HEK293 (cell line): ENCODE data around the gene ITPKA.

Experiments
- CTCF ChIA-PET: fragments of 350-600 bp; formaldehyde crosslinking; extraction: SDS; loops from one replicate; lab custom pipeline; 2021; ENCODE audit warnings: antibody characterized with exemption; lab: Yijun Ruan, JAX
- POLR2A ChIA-PET: fragments of 300-600 bp; formaldehyde crosslinking; extraction: SDS; loops from one replicate; lab custom pipeline; 2020; ENCODE audit warnings: antibody characterized with exemption, inconsistent platforms; lab: Yijun Ruan, JAX
- H3K27ac ChIP-seq: fragments of 200-500 bp; sonication (Bioruptor generic); 2 replicates; pipeline ENCODE4 v1.5.1; 2014; ENCODE audit warnings: low read depth, low read length, control low read depth, inconsistent platforms; ENCODE audit errors: extremely low read depth
- H3K36me3 ChIP-seq, 2 experiments: fragments of 200-500 bp in 1 of 2; sonication (Bioruptor generic) in 1 of 2; 1 replicate in 1 of 2; 2 replicates in 1 of 2; pipeline ENCODE4 v1.5.1; 2014 to 2017; ENCODE audit warnings: inconsistent platforms in 2 of 2, low read length in 2 of 2; ENCODE audit not compliant: control insufficient read depth in 2 of 2, insufficient read depth in 1 of 2
- H3K4me1 ChIP-seq: fragments of 200-500 bp; sonication (Bioruptor generic); 2 replicates; pipeline ENCODE4 v1.5.1; 2014; ENCODE audit warnings: mild to moderate bottlenecking, low read length, inconsistent platforms; ENCODE audit not compliant: control insufficient read depth, insufficient read depth
- H3K4me3 ChIP-seq: 2 replicates; pipeline ENCODE4 v1.5.1; 2011; ENCODE audit warnings: low read depth, mild to moderate bottlenecking, control low read depth, low read length, moderate library complexity
- H3K9me3 ChIP-seq: fragments of 200-500 bp; sonication (Bioruptor generic); 2 replicates; pipeline ENCODE4 v1.5.1; 2014; ENCODE audit warnings: low read depth, low read length, inconsistent platforms; ENCODE audit not compliant: control insufficient read depth, insufficient read depth
- GLI2 ChIP-seq: fragments of 450-650 bp; formaldehyde crosslinking; IDR thresholded peaks from 2 replicates; pipeline ENCODE4; 2017; ENCODE audit warnings: missing biosample characterization, missing genetic modification characterization, low read depth, borderline replicate concordance
- KLF16 ChIP-seq: fragments of 450-650 bp; formaldehyde crosslinking; IDR thresholded peaks from 2 replicates; pipeline ENCODE4 v1.5.1; 2017; ENCODE audit warnings: missing biosample characterization, missing genetic modification characterization
- MZF1 ChIP-seq: fragments of 450-650 bp; formaldehyde crosslinking; IDR thresholded peaks from 2 replicates; pipeline ENCODE4 v1.5.1; 2017; ENCODE audit warnings: missing biosample characterization, missing genetic modification characterization, borderline replicate concordance
- PRDM1 ChIP-seq: fragments of 450-650 bp; formaldehyde crosslinking; IDR thresholded peaks from 2 replicates; pipeline ENCODE4; 2016; ENCODE audit warnings: missing biosample characterization, missing genetic modification characterization
- REPIN1 ChIP-seq: fragments of 450-650 bp; formaldehyde crosslinking; IDR thresholded peaks from 2 replicates; pipeline ENCODE4 v1.5.1; 2017; ENCODE audit warnings: missing biosample characterization, missing genetic modification characterization, low read depth
- SCRT1 ChIP-seq: fragments of 450-650 bp; formaldehyde crosslinking; IDR thresholded peaks from 2 replicates; pipeline ENCODE4 v1.5.1; 2016; ENCODE audit warnings: missing biosample characterization, missing genetic modification characterization, borderline replicate concordance
- WT1 ChIP-seq: fragments of 450-650 bp; formaldehyde crosslinking; IDR thresholded peaks from 2 replicates; pipeline ENCODE4 v1.5.1; 2016; ENCODE audit warnings: missing biosample characterization, missing genetic modification characterization
- ZBTB20 ChIP-seq: fragments of 450-650 bp; formaldehyde crosslinking; IDR thresholded peaks from 2 replicates; pipeline ENCODE4 v1.5.1; 2016; ENCODE audit warnings: missing biosample characterization, missing genetic modification characterization
- ZFHX2 ChIP-seq: fragments of 450-650 bp; formaldehyde crosslinking; conservative IDR thresholded peaks from 2 replicates; pipeline ENCODE4 v1.5.1; 2016; ENCODE audit warnings: missing biosample characterization, missing genetic modification characterization
- ZNF112 ChIP-seq: fragments of 450-650 bp; formaldehyde crosslinking; IDR thresholded peaks from 2 replicates; pipeline ENCODE4 v1.5.0; 2017; ENCODE audit warnings: missing biosample characterization, missing genetic modification characterization
- ZNF175 ChIP-seq: fragments of 450-650 bp; formaldehyde crosslinking; IDR thresholded peaks from 2 replicates; pipeline ENCODE4 v1.5.1; 2016; ENCODE audit warnings: missing biosample characterization, missing genetic modification characterization
- ZNF211 ChIP-seq: fragments of 450-650 bp; formaldehyde crosslinking; IDR thresholded peaks from 2 replicates; pipeline ENCODE4 v1.5.1; 2016; ENCODE audit warnings: low read depth, missing biosample characterization, missing genetic modification characterization
- ZNF214 ChIP-seq: fragments of 450-650 bp; formaldehyde crosslinking; IDR thresholded peaks from 2 replicates; pipeline ENCODE4 v1.5.1; 2017; ENCODE audit warnings: missing biosample characterization, mild to moderate bottlenecking, missing genetic modification characterization, borderline replicate concordance
- ZNF324 ChIP-seq: fragments of 450-650 bp; formaldehyde crosslinking; IDR thresholded peaks from 2 replicates; pipeline ENCODE4 v1.5.1; 2016; ENCODE audit warnings: missing biosample characterization, missing genetic modification characterization
- ZNF366 ChIP-seq: fragments of 450-650 bp; formaldehyde crosslinking; conservative IDR thresholded peaks from 2 replicates; pipeline ENCODE4 v1.5.1; 2016; ENCODE audit warnings: missing biosample characterization, missing genetic modification characterization
- ZNF391 ChIP-seq: fragments of 450-650 bp; formaldehyde crosslinking; IDR thresholded peaks from 2 replicates; pipeline ENCODE4 v1.5.1; 2016; ENCODE audit warnings: low read depth, missing biosample characterization, missing genetic modification characterization, borderline replicate concordance
- ZNF529 ChIP-seq: fragments of 450-650 bp; formaldehyde crosslinking; IDR thresholded peaks from 2 replicates; pipeline ENCODE4 v1.5.1; 2017; ENCODE audit warnings: missing genetic modification characterization, missing biosample characterization; ENCODE audit not compliant: insufficient replicate concordance
- ZNF560 ChIP-seq: fragments of 450-650 bp; formaldehyde crosslinking; IDR thresholded peaks from 2 replicates; pipeline ENCODE4 v1.5.1; 2017; ENCODE audit warnings: missing biosample characterization, missing genetic modification characterization, borderline replicate concordance
- ZNF571 ChIP-seq: fragments of 450-650 bp; formaldehyde crosslinking; IDR thresholded peaks from 2 replicates; pipeline ENCODE4 v1.5.0; 2017; ENCODE audit warnings: missing biosample characterization, missing genetic modification characterization
- TF ChIP-seq, protein P1 (sequence below): fragments of 450-650 bp; formaldehyde crosslinking; IDR thresholded peaks from 2 replicates; pipeline ENCODE4 v1.5.1; 2016; ENCODE audit warnings: missing biosample characterization, missing genetic modification characterization
- TF ChIP-seq, protein P2 (sequence below): fragments of 450-650 bp; formaldehyde crosslinking; IDR thresholded peaks from 2 replicates; pipeline ENCODE4 v1.5.1; 2016; ENCODE audit warnings: missing biosample characterization, missing genetic modification characterization, low read depth
- TF ChIP-seq, protein P3 (sequence below): fragments of 450-650 bp; formaldehyde crosslinking; IDR thresholded peaks from 2 replicates; pipeline ENCODE4 v1.5.1; 2016; ENCODE audit warnings: missing biosample characterization, missing genetic modification characterization
- TF ChIP-seq, protein P4 (sequence below): fragments of 450-650 bp; formaldehyde crosslinking; IDR thresholded peaks from 2 replicates; pipeline ENCODE4 v1.5.1; 2017; ENCODE audit warnings: missing biosample characterization, missing genetic modification characterization

ITPKA gene

DNA sequence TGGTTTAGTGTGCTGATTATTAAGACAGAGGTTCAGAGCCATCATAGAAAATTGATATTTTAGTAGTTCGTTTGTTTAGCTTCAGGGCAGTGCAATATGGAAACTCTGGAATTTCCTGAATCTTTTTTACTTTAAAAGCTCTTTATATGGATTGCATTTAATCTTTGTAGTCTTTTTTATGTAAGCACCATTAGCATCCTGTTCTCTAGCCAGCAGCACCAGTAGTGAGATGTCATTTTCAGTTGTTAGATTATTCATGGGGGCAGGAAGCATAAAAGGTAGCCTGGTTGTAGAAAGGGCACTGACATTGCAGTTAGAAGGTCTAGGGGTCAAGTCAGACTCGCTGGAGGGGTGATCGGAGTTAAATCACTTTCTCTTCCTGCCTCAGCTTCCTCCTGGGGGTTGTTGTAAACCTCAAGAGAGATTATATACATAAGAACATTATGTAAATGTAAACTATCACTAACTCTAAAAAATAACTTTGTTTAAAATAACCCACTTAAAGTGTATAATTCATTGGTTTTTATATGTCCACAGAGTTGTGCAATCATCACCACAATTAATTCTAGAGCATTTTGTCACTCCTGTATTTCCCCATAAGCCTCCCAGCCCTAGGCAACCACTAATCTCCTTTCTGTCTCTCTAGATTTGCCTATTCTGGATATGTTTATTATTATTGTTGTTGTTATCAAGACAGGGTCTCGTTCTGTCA lies 31.4 kb upstream of the ITPKA start:
- CTCF ChIA-PET, result interaction anchor here (0.7 kb wide), 1 partner anchor 8 kb away, joined by 4 read pairs; no protein-coding TSS in a partner anchor
- Histone ChIP-seq H3K4me1 (no peaks in the 10 kb centered on the region), H3K36me3 (peaks cover 26 to 54% of the 10 kb centered on the region in 2 experiments), H3K4me3 (no peak overlapping the region)
- TF ChIP-seq WT1, result no peak
- no peak for TF ChIP-seq ZFHX2 (tag by site-specific recombination)
- TF ChIP-seq ZNF571 (tag by site-specific recombination), result no peak
- TF ChIP-seq ZNF211 (tag by site-specific recombination), result no peak
- TF ChIP-seq ZNF112 (tag by site-specific recombination), result no peak
- TF ChIP-seq ZNF529 (tag by site-specific recombination), result no peak
- TF ChIP-seq ZNF214 (tag by site-specific recombination), result no peak
- TF ChIP-seq REPIN1 (tag by site-specific recombination), result no peak
- TF ChIP-seq MZF1 (tag by site-specific recombination), result no peak
- no peak for TF ChIP-seq GLI2 (tag by site-specific recombination)
- no peak for TF ChIP-seq ZNF175 (tag by site-specific recombination)
- no peak for TF ChIP-seq PRDM1
- no peak for TF ChIP-seq KLF16
- TF ChIP-seq ZBTB20 (tag by site-specific recombination), result no peak
- no peak for TF ChIP-seq SCRT1 (tag by site-specific recombination)
- TF ChIP-seq ZNF391 (tag by site-specific recombination), result no peak
- TF ChIP-seq, protein P1, sequence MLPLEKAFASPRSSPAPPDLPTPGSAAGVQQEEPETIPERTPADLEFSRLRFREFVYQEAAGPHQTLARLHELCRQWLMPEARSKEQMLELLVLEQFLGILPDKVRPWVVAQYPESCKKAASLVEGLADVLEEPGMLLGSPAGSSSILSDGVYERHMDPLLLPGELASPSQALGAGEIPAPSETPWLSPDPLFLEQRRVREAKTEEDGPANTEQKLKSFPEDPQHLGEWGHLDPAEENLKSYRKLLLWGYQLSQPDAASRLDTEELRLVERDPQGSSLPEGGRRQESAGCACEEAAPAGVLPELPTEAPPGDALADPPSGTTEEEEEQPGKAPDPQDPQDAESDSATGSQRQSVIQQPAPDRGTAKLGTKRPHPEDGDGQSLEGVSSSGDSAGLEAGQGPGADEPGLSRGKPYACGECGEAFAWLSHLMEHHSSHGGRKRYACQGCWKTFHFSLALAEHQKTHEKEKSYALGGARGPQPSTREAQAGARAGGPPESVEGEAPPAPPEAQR (tag by site-specific recombination), result no peak
- TF ChIP-seq ZNF560 (tag by site-specific recombination), result no peak
- TF ChIP-seq, protein P2, sequence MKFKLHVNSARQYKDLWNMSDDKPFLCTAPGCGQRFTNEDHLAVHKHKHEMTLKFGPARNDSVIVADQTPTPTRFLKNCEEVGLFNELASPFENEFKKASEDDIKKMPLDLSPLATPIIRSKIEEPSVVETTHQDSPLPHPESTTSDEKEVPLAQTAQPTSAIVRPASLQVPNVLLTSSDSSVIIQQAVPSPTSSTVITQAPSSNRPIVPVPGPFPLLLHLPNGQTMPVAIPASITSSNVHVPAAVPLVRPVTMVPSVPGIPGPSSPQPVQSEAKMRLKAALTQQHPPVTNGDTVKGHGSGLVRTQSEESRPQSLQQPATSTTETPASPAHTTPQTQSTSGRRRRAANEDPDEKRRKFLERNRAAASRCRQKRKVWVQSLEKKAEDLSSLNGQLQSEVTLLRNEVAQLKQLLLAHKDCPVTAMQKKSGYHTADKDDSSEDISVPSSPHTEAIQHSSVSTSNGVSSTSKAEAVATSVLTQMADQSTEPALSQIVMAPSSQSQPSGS (tag by site-specific recombination), result no peak
- TF ChIP-seq ZNF324, result no peak
- TF ChIP-seq, all 188 proteins: peak for 0
- Histone ChIP-seq H3K9me3 (no peaks in the 10 kb centered on the region), H3K27ac (no peak overlapping the region)
- POLR2A ChIA-PET, result no interaction called here

DNA sequence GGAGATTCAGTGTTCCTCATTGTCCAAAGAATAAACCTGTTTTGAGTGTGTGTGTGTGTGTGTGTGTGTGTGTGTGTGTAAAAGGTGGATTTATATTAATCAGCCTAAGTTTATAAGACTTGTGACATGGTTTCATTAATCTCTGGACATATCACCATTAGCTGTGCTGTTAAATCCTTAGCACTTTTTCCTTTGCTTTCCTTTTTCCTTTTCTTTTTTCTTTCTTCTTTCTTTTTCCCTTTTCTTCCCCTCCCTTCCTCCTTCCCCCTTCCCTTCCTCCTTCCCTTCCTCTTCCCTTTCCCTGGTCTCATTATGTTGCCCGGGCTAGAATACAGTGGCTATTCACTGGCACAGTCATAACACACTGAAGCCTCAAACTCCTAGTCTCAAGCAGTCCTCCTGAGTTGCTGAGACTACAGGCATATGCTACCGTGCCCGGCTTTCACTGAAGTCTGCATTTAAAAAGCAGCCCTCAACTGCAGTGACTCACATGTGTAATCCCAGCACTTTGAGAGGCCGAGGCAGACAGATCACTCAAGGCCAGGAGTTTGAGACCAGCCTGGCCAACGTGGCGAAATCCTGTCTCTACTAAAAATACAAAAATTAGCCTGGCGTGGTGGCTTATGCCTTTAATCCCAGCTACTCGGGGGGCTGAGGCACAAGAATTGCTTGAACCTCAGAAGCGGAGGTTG lies 28.6 kb upstream of the ITPKA start:
- TF ChIP-seq ZNF366 (tag by site-specific recombination), result peak; percentile 63
- peak; percentile 92 for TF ChIP-seq PRDM1
- TF ChIP-seq, protein P3, sequence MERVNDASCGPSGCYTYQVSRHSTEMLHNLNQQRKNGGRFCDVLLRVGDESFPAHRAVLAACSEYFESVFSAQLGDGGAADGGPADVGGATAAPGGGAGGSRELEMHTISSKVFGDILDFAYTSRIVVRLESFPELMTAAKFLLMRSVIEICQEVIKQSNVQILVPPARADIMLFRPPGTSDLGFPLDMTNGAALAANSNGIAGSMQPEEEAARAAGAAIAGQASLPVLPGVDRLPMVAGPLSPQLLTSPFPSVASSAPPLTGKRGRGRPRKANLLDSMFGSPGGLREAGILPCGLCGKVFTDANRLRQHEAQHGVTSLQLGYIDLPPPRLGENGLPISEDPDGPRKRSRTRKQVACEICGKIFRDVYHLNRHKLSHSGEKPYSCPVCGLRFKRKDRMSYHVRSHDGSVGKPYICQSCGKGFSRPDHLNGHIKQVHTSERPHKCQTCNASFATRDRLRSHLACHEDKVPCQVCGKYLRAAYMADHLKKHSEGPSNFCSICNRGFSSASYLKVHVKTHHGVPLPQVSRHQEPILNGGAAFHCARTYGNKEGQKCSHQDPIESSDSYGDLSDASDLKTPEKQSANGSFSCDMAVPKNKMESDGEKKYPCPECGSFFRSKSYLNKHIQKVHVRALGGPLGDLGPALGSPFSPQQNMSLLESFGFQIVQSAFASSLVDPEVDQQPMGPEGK (tag by site-specific recombination), result no peak
- TF ChIP-seq, protein P4, sequence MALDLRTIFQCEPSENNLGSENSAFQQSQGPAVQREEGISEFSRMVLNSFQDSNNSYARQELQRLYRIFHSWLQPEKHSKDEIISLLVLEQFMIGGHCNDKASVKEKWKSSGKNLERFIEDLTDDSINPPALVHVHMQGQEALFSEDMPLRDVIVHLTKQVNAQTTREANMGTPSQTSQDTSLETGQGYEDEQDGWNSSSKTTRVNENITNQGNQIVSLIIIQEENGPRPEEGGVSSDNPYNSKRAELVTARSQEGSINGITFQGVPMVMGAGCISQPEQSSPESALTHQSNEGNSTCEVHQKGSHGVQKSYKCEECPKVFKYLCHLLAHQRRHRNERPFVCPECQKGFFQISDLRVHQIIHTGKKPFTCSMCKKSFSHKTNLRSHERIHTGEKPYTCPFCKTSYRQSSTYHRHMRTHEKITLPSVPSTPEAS (tag by site-specific recombination), result 0 out of 2 replicates have a peak, but pooled peaks have one; percentile 23
- Histone ChIP-seq H3K27ac (peak overlapping the region; percentile 16; the same call in 1 of the 2 replicates), H3K36me3 (peaks cover 20 to 54% of the 10 kb centered on the region in 2 experiments), H3K4me1 (no peaks in the 10 kb centered on the region), H3K9me3 (no peaks in the 10 kb centered on the region), H3K4me3 (no peak overlapping the region)
- ChIA-PET CTCF (interaction anchor here (0.6 to 2.4 kb wide), 17 partner anchors 10 to 441 kb away, joined by 3 to 17 read pairs (median 4); partner anchors contain the start of gene RPAP1), POLR2A (interaction anchor here (1.0 kb wide), 1 partner anchor 74 kb away, joined by 4 read pairs; no protein-coding TSS in a partner anchor)
